Smooth muscle cell of the coronary artery (primary cell): ENCODE measurements around the gene MYRIP. TPM values are rescaled to one million over a fixed set of nuclear protein-coding genes. Genes with fewer than 3 reads are reported as not detected.

ENCODE experiments used
- total RNA-seq: library from RNA; depleted of rRNA; stranded (reverse); fragments of >200 nt; gene quantifications from 2 replicates; pipeline ENCODE4 v1.2.3, GENCODE V29; 2014; ENCODE audit warnings: low replicate concordance

MYRIP gene
- under 0.01 and 0.68 TPM in 2 replicates for total RNA-seq

DNA sequence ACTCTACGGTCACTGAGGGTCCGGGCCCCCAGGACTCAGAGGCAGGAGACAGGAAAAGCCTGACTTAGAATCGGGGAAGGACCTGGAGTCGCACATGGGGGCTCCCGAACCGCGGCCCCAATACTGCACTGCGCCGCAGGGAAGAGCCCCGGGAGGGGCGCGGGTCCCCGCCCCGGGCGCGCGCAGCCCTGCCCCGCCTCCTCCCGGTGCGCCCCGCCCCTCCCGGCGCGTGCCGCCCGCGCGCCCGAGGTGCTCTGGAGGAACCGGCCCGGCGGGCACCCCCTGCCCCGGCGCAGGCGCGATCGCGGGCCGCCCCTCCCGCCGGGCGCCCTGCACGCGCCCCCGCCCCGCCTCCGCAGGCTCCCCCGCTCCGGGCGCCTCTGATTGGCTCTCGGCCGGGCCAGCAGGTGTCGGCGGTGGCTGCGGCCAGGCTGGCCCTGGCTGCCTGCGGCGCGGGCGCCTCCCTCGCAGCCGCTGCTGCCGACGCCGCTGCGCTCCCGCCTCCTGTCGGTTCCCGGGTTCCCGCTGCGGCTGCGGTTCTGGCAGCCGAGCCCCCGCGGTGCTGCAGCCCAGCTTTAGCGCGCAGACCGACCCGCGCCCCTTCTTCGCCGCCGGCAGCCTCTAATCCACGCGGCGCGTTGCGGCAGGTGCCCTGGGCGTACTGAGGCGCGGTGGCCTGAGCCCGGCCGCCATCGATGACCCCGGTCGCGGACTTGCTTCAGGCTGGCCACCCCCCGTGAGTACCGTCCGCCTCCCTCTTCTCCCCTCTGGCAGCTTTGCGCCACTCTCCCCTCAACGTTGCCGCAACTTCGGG lies at the start of gene MYRIP:
TSS of gene MYRIP (plus strand) at position 429 of the 814 bp plus-strand sequence. CDS start 91,208 bp downstream, outside the sequence.

DNA sequence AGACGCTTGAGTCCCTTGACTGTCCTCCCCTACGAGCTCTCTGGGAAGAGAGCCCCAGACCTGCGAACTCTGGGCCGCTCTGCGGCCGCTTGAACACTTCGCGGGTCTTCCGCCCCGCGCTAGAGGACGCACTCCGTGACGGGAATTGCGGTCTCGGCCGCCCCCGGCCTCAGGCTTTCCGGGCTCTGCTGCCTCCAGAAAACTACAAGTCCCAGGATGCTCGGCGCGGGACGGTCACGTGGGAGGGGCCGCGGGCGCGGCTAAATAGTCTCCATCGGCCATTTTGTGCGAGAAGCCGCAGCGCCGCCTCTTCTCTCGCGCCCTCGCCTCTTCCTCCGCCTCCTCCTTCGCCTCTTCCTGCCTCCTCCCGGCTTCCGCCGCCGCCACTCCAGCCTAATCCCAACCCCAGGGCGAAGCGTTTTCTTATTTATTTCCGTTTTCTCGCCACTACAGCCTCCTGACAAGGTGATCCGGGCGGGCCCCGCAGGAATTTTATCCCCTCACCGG lies 500.1 kb downstream of the MYRIP start, which contains the start of gene EIF1B:
TSS of gene EIF1B (plus strand) at position 290 of the 507 bp plus-strand sequence. CDS start 235 bp downstream, outside the sequence.

